Right renal cortex interstitium (tissue), 3 donors: Measurements from ENCODE around the gene TIA1. TPM values are rescaled to one million over a fixed set of nuclear protein-coding genes. Genes with fewer than 3 reads are reported as not detected.
"Not testable (repeated sequence)": the region's sequence is repeated elsewhere in the genome, so short reads cannot be mapped to it uniquely, and the experiment has no call there.

Source experiments
- DNase-seq, 3 donors: peaks; one replicate each; pipeline ENCODE4 v3.0.0-alpha.2; 2013; ENCODE audit warnings: low read depth in 3 of 3, low spot score in 2 of 3
- polyA plus RNA-seq, 3 donors: library from polyadenylated mRNA; unstranded; fragments of 120-200 nt; gene quantifications; one replicate each; pipeline ENCODE4 v1.2.1, GENCODE V29; 2013; ENCODE audit not compliant: insufficient read length in 3 of 3

The TIA1 gene
- polyA plus RNA-seq, 3 donors, result 448 to 537 (median 517) TPM

- DNase-seq, result not testable (repeated sequence)
These were observed 78.7 kb downstream of the TIA1 start for GRCh38 chr2:70169654-70170245.

GRCh38 chr2:70161069-70161534, 87.3 kb downstream of the TIA1 start:
- no peak for DNase-seq

GRCh38 chr2:70160545-70160944, 87.9 kb downstream of the TIA1 start:
- no peak for DNase-seq

Other genes with a start within 250 kb of the TIA1 start
- gene PCBP1, start 161.2 kb downstream of the TIA1 start, polyA plus RNA-seq, result 100 to 1,000 TPM; 237 to 285 (median 260) TPM
- gene C2orf42, start 57.6 kb downstream of the TIA1 start, polyA plus RNA-seq, result 10 to 100 TPM; 16.8 to 18.2 (median 16.9) TPM
- 10 to 100 TPM; 83.6 to 86.0 (median 85.1) TPM for gene PCYOX1, start 9.5 kb upstream of the TIA1 start, polyA plus RNA-seq
- gene SNRPG, start 45.1 kb upstream of the TIA1 start, polyA plus RNA-seq, result 100 to 1,000 TPM; 152 to 178 (median 168) TPM
- gene FAM136A, start 53.4 kb upstream of the TIA1 start, polyA plus RNA-seq, result 10 to 100 TPM; 75.4 to 81.5 (median 79.7) TPM